Measurements from ENCODE around the gene LIN52.

Gene LIN52

DNA sequence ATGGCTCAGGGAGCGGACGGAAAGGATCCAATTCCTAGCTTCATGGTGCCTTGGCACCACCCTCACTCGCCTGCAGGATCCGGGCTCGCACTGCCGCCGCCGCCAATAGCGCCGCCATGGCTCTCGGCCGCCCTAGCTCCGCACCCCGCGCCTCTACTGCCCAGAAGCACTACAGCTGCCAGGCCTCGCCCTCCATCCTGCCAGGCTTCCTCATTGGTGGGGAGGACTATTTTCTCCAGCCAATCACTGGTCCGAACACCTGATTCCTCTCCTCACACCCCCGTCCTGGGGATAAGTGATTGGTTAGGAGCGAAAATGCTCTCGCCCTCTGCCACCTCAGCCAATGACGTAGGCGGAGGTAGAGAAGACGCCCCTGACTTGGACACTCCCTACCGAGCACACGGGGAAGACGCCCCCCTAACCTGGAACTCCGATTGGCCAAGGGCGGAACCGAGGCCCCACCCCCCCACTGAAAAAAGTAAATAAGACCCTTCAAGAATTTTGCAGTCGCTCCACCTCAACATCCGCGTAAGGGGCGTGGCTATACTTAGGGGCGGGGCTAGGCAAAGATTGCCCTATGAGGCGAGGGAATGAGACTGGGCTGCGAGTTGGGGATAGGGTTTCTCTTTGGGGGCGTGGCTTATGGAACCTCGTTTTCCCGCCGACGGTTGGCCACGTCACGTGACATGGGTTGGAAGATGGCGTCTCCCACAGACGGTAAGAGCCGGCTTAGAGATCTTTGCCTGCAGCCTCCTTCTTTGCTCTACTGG lies at the start of gene LIN52, which contains the start of gene ALDH6A1:
LIN52 (plus strand) TSS at position 680 of the 770 bp plus-strand sequence; CDS start at position 699, 19 bp downstream.
ALDH6A1 (minus strand) TSS at position 177 of the 770 bp plus-strand sequence; CDS start at position 118, 59 bp downstream.
- DNase-seq (ENCODE audit: low read depth), result peak; percentile 96

DNA sequence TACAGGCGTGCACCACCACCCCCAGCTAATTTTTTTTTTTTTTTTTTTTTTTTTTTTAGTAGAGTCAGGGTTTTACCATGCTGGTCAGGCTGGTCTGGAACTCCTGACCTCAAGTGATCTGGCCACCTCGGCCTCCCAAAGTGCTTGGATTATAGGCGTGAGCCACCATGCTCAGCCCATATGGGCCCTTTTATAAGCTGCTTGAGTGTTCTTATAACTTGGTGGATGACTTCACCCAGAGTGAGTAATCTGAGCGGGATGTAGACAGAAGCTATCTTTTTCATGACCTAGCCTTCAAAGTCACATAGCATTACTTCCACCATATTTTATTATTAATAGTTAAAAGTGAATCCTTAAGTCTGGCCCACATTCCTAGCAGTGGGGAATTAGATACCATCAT lies 49.2 kb upstream of the LIN52 start:
- DNase-seq (ENCODE audit: low read depth), result no peak

DNA sequence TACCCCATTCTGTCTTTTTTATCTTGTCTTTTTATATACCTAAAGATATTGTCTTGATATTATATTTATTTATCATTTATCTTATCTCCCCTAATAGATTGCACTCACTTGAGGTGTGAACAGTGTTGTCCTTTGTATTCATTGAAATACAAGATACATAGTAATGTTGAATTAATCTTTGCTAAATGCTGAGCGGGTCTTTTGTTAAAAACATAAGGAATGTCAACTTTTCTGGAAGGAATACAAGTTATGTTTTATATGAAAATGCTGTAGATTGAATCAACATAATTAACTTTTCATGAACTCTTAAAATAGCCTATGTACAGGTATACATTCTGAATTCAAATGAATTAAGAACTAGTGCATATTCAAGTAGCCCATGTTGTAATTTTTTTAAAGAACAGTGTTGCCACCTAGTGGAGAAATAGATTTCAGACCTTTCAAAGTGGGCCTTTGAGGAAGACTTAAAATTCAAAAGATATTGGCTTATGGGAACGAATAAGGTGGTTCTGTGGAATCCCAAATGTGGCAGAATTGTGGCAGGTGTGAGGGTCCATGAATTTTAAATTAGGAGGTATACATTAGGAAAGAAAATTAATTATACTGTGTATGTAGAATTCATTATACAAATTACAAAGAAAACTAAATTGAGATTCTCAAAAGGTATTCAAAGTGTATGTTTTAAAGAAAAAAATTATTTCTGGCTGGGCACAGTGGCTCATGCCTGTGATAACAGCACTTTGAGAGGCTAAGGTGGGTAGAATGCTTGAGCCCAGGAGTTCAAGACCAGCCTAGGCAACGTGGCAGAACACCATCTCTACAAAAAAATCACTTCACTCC lies 46.5 kb upstream of the LIN52 start:
- DNase-seq (ENCODE audit: low read depth), result no peak

- DNase-seq (ENCODE audit: low read depth), result no peak
These were observed 42.5 kb upstream of the LIN52 start for GRCh38 chr14:74042296-74042695.

DNA sequence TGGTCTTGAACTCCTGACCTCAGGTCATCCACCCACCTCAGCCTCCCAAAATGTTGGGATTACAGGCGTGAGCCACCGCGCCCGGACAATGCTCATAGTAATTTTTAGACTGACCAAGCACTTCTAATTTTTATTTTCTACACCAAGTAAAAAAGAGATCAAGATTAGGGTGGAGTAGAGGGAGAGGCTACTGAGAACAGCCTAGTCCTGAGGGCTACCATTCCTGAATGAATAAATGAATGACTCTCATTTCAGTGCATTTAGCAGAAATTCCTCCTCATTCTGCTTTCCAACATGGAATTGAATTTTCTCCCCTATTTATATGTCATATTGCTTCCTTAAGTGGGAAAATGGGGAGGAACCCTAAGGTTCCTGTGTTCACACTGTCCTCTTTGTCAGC lies 39.2 kb upstream of the LIN52 start:
- no peak for DNase-seq (ENCODE audit: low read depth)

- DNase-seq (ENCODE audit: low read depth), result no peak
These were observed 36.5 kb upstream of the LIN52 start for GRCh38 chr14:74048281-74048680.

DNA sequence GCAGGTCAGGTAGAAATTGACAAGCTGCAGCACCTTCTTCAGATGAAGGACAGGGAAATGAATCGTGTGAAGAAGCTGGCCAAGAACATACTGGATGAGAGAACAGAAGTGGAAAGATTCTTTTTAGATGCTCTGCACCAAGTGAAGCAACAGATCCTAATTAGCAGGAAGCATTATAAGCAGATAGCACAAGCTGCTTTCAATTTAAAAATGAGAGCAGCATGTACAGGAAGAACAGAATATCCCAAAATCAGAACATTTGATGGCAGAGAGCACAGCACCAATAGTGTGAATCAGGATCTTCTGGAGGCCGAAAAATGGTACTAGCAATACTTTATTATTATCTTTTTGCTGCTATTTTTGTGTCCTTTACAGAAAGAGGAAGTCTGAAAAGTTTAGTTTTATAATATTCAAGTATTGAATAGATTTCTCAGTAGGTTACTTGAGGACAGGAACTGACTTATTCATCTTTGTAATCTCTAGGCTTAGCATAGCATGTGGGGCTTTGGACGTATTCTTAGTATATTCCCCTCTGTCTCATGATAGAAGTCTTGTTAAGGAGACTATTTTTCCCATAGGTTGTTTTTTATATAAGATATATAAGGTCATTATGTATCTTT lies 34.8 kb upstream of the LIN52 start:
- no peak for DNase-seq (ENCODE audit: low read depth)

- DNase-seq (ENCODE audit: low read depth), result no peak
These were observed 22.0 kb upstream of the LIN52 start for GRCh38 chr14:74062809-74063150.

- no peak for DNase-seq (ENCODE audit: low read depth)
These were observed 20.3 kb upstream of the LIN52 start for GRCh38 chr14:74064426-74064825.

DNA sequence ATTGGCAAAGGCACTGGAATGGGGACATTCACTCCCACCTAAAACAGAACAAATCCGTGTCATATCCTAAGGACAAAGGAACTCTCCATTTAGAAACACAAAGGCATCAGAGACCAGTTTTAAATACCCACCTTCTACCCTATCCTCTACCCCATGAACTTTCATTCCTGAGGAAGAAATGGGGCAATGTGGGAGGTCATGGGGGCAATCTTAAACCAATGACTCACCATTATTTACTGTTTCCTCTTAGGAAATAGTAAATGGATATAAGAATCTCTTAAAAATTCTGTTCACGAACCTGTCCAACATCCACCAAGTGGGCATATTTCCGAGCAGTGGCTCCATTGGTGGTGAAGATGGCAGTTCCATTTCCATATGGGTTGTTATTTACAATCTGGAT lies 19.9 kb upstream of the LIN52 start:
- DNase-seq (ENCODE audit: low read depth), result no peak

GRCh38 chr14:74065746-74066575 lies 18.8 kb upstream of the LIN52 start:
- DNase-seq (ENCODE audit: low read depth), result no peak

DNA sequence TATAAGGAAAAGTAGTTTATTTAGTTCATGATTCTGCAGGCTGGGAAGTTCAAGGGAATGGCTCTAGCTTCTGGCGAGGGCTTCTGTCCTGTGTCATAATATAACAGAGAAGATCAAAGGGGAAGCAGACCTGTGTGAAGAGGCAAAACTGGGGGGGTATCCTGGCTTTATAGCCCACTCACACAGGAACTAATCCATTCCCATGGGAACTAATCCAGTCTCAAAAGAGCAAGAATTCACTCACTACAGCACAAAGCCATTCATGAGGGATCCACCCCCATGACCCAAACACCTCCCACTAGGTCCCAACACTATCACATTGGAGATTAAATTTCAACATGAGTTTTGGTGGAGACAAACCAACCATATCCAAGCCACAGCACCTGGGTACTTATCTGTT lies 7.4 kb upstream of the LIN52 start:
- no peak for DNase-seq (ENCODE audit: low read depth)

DNA sequence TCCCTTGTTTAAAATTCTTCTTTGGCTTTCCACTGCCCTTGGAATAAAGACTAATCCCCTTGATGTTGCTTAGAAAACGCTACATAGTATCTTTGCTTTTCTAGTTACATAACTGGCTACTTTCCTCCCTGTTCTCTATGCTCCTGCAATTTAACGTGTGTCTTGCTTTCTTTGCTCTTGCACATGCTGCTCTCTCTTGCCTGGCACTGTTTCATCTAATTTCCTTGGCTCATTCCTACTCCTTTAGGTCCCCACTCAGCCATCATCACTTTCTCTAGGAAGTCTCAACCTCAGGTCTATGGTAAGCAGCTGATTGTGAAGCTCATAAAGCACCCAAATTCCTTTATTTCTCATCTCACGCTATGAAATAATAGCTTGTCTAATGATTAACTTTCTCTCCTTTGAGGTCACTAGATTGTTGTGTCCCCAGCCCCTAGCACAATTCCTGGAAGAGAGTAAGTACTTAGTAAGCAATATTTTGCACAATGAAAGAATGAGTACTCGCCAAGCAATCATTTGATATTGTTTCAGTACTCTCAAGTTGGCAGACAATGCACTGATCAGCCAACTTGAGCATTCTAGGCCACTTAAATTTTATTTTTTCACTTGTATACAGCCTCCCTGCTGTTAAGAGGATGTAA lies 3.8 kb upstream of the LIN52 start:
- no peak for DNase-seq (ENCODE audit: low read depth)

- no peak for DNase-seq (ENCODE audit: low read depth)
These were observed 3.3 kb upstream of the LIN52 start for GRCh38 chr14:74081491-74081890.

GRCh38 chr14:74083161-74083560 lies 1.6 kb upstream of the LIN52 start:
- DNase-seq (ENCODE audit: low read depth), result no peak

DNA sequence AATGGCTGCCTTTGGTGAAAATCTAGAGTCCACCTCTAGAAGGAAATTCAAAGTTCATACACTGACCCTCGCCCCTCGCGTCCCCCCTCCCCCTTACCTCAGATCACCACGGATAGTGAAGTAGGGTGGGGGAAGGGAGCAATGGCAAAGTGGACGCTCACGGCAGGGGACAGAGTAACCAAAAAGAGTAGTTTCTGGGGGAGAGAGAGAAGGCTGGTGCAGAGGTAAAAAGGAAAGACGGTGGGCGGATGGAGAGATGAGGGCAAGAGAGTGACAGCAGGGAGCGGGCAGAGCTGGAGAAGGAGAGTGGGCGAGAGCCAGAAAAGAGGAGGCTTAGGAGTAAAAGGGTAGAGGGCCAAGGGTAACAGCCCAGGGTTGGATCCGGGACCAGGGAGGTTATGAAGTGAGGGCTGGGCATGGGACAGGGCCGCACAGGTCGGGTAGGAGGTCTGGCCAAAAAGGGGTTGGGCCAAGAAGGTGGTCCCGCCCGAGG lies 926 bp upstream of the LIN52 start:
- no peak for DNase-seq (ENCODE audit: low read depth)

DNA sequence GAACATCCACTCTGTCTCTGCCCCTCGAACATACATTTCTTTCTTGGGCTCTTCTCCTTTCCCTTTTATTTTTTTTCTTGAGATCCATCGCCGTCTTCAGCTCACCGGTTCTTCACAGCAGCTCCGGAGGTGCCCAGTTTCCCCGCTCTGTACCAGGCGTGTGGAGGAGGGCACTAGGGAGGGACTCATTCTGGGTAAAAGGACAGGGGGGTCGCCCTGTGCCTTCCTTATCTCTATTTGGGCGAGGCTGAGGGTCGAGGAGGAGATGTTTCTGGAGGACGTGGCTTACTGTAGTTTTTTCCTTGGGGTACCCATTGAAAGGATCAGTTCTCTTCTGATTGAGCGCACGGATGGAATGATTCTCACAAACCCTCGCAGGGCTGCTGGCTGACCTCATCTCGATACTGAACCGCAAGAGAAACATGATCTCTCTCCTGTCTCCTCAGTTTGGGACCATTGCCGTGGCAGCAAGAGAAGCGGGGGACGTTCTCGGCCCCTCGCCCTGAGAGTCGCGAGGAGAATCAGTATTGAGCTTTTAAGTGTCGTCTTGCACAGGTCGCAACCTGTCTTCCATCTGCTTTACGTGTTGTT lies 386 bp downstream of the LIN52 start:
- no peak for DNase-seq (ENCODE audit: low read depth)

- no peak for DNase-seq (ENCODE audit: low read depth)
These were observed 1.1 kb downstream of the LIN52 start for GRCh38 chr14:74085828-74086227.

- DNase-seq (ENCODE audit: low read depth), result no peak
These were observed 4.7 kb downstream of the LIN52 start for GRCh38 chr14:74089251-74090020.

DNA sequence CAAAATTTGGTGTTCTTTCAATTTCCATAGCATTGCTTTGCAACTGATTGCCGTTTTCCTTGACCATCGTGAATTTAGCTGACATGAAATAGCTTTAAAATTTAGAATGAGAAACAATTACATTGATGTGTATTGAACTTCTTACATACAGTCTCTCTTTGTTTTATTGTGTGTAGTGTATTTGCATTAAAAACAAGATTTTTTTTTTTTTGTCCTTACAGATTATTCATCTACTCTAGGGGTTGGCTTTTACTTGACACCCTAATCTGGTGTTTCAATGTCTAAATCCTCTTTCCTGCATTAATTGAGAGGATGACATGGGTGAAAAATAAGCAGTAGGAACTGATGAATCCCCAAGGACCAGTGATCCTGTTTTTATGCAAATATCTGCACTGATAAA lies 20.6 kb downstream of the LIN52 start:
- no peak for DNase-seq (ENCODE audit: low read depth)
